Measurements from ENCODE around the gene CDIPT.
"Not testable (repeated sequence)": the region's sequence is repeated elsewhere in the genome, so short reads cannot be mapped to it uniquely, and the experiment has no call there.

Gene CDIPT

GRCh38 chr16:29896841-29897240 lies 33.8 kb upstream of the CDIPT start:
- DNase-seq (ENCODE audit: low read depth), result no peak

- DNase-seq (ENCODE audit: low read depth), result no peak
These were observed 31.3 kb upstream of the CDIPT start for GRCh38 chr16:29894352-29894751.

GRCh38 chr16:29893553-29893952 lies 30.5 kb upstream of the CDIPT start:
- DNase-seq (ENCODE audit: low read depth), result no peak

- DNase-seq (ENCODE audit: low read depth), result no peak
These were observed 29.4 kb upstream of the CDIPT start for GRCh38 chr16:29892458-29892813.

- no peak for DNase-seq (ENCODE audit: low read depth)
These were observed 28.8 kb upstream of the CDIPT start for GRCh38 chr16:29891525-29892457.

- not testable (repeated sequence) for DNase-seq (ENCODE audit: low read depth)
These were observed 26.3 kb upstream of the CDIPT start for GRCh38 chr16:29889372-29889771.

- DNase-seq (ENCODE audit: low read depth), result no peak
These were observed 21.0 kb upstream of the CDIPT start for GRCh38 chr16:29883987-29884386.

GRCh38 chr16:29881050-29881449 lies 18.0 kb upstream of the CDIPT start:
- DNase-seq (ENCODE audit: low read depth), result no peak

GRCh38 chr16:29878172-29878571 lies 15.1 kb upstream of the CDIPT start:
- no peak for DNase-seq (ENCODE audit: low read depth)

- no peak for DNase-seq (ENCODE audit: low read depth)
These were observed 14.4 kb upstream of the CDIPT start for GRCh38 chr16:29877266-29877961.

GRCh38 chr16:29876594-29877249 lies 13.7 kb upstream of the CDIPT start:
- DNase-seq (ENCODE audit: low read depth), result no peak

- no peak for DNase-seq (ENCODE audit: low read depth)
These were observed 13.2 kb upstream of the CDIPT start for GRCh38 chr16:29876217-29876593.

- DNase-seq (ENCODE audit: low read depth), result no peak
These were observed 12.2 kb upstream of the CDIPT start for GRCh38 chr16:29875206-29875605.

GRCh38 chr16:29873319-29873718 lies 10.3 kb upstream of the CDIPT start:
- DNase-seq (ENCODE audit: low read depth), result no peak

- DNase-seq (ENCODE audit: low read depth), result no peak
These were observed 9.0 kb upstream of the CDIPT start for GRCh38 chr16:29871822-29872546.

GRCh38 chr16:29869067-29869466 lies 6.0 kb upstream of the CDIPT start:
- not testable (repeated sequence) for DNase-seq (ENCODE audit: low read depth)

- no peak for DNase-seq (ENCODE audit: low read depth)
These were observed 5.5 kb upstream of the CDIPT start for GRCh38 chr16:29868396-29869009.

- DNase-seq (ENCODE audit: low read depth), result no peak
These were observed 1.2 kb upstream of the CDIPT start for GRCh38 chr16:29864205-29864604.

GRCh38 chr16:29863669-29863984 lies 601 bp upstream of the CDIPT start:
- no peak for DNase-seq (ENCODE audit: low read depth)

- DNase-seq (ENCODE audit: low read depth), result no peak
These were observed 593 bp downstream of the CDIPT start for GRCh38 chr16:29862383-29862883.

GRCh38 chr16:29860218-29860617 lies 2.8 kb downstream of the CDIPT start:
- DNase-seq (ENCODE audit: low read depth), result no peak

GRCh38 chr16:29858974-29859373 lies 4.1 kb downstream of the CDIPT start:
- DNase-seq (ENCODE audit: low read depth), result no peak
